ENCODE results near the gene AKT3. TPM values are rescaled to one million over a fixed set of nuclear protein-coding genes. Genes with fewer than 3 reads are reported as not detected.

The AKT3 gene
- total RNA-seq, 1 donor from 2014 or later: 169 TPM

- H3K4me3 Mint-ChIP-seq (ENCODE audit: unreplicated experiment): peak overlapping the region; percentile 75
- H3K4me1 Mint-ChIP-seq (ENCODE audit: low read depth, unreplicated experiment): peaks cover 65% of the 10 kb centered on the region
- H3K36me3 Mint-ChIP-seq (ENCODE audit: unreplicated experiment): no peaks in the 10 kb centered on the region
- peak; percentile 16 for TF ChIP-seq CTCF (IDR thresholded peaks at IDR 0.05; ENCODE audit: partially characterized antibody, unreplicated experiment)
- H3K27ac Mint-ChIP-seq (ENCODE audit: unreplicated experiment): peak overlapping the region; percentile 95
- peaks cover 10% of the 10 kb centered on the region for H3K9me3 Mint-ChIP-seq (ENCODE audit: unreplicated experiment)
- H3K27me3 Mint-ChIP-seq (ENCODE audit: unreplicated experiment): peaks cover 4% of the 10 kb centered on the region
- DNase-seq: peak; percentile 76
Measured at GRCh38 chr1:243475966-243476365, 374.1 kb downstream of the AKT3 start.

GRCh38 chr1:243474906-243475305, 375.1 kb downstream of the AKT3 start:
- DNase-seq: no peak
- peaks cover 13% of the 10 kb centered on the region for H3K27me3 Mint-ChIP-seq (ENCODE audit: unreplicated experiment)
- H3K27ac Mint-ChIP-seq (ENCODE audit: unreplicated experiment): peak overlapping the region; percentile 95
- TF ChIP-seq CTCF (IDR thresholded peaks at IDR 0.05; ENCODE audit: partially characterized antibody, unreplicated experiment): no peak
- peaks cover 75% of the 10 kb centered on the region for H3K4me1 Mint-ChIP-seq (ENCODE audit: low read depth, unreplicated experiment)
- peak overlapping the region; percentile 7 for H3K4me3 Mint-ChIP-seq (ENCODE audit: unreplicated experiment)
- H3K36me3 Mint-ChIP-seq (ENCODE audit: unreplicated experiment): no peaks in the 10 kb centered on the region
- peaks cover 21% of the 10 kb centered on the region for H3K9me3 Mint-ChIP-seq (ENCODE audit: unreplicated experiment)

- H3K9me3 Mint-ChIP-seq (ENCODE audit: unreplicated experiment): peaks cover 22% of the 10 kb centered on the region
- peaks cover 15% of the 10 kb centered on the region for H3K27me3 Mint-ChIP-seq (ENCODE audit: unreplicated experiment)
- peaks cover 78% of the 10 kb centered on the region for H3K4me1 Mint-ChIP-seq (ENCODE audit: low read depth, unreplicated experiment)
- H3K36me3 Mint-ChIP-seq (ENCODE audit: unreplicated experiment): no peaks in the 10 kb centered on the region
- H3K4me3 Mint-ChIP-seq (ENCODE audit: unreplicated experiment): no peak overlapping the region
- DNase-seq: peak; percentile 60
- no peak for TF ChIP-seq CTCF (IDR thresholded peaks at IDR 0.05; ENCODE audit: partially characterized antibody, unreplicated experiment)
- H3K27ac Mint-ChIP-seq (ENCODE audit: unreplicated experiment): peak overlapping the region; percentile 100
Measured at GRCh38 chr1:243474136-243474881, 375.7 kb downstream of the AKT3 start.

- Mint-ChIP-seq H3K4me3 (ENCODE audit: unreplicated experiment) (peak overlapping the region; percentile 14), H3K27me3 (ENCODE audit: unreplicated experiment) (peaks cover 15% of the 10 kb centered on the region), H3K27ac (ENCODE audit: unreplicated experiment) (peak overlapping the region; percentile 100), H3K9me3 (ENCODE audit: unreplicated experiment) (peaks cover 22% of the 10 kb centered on the region), H3K36me3 (ENCODE audit: unreplicated experiment) (no peaks in the 10 kb centered on the region), H3K4me1 (ENCODE audit: low read depth, unreplicated experiment) (peaks cover 78% of the 10 kb centered on the region)
- no peak for DNase-seq
- no peak for TF ChIP-seq CTCF (IDR thresholded peaks at IDR 0.05; ENCODE audit: partially characterized antibody, unreplicated experiment)
Measured at GRCh38 chr1:243473227-243474135, 376.6 kb downstream of the AKT3 start.

Measured in glutamatergic neuron (in vitro differentiated cells).